ENCODE measurements around the gene ADAM22.
A peak's percentile ranks its signal among the peaks of the same experiment; 100 is the strongest.

ADAM22 gene

DNA sequence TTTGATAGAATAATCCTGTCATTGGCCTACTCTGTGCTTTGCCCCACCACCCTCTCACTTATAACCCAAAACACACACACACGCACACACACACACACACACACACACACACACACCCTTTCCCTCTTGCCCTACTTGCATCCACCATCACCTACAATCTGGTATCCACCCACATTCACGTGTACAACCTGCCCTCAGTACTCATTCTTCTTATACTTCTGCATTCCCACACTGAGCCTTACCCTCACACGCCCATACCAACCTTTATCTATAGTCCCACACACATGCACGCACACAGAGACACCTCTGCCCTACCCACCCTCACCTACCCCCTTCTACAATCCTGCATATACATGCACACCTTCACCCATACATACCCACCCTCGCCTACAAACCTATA is 296.6 kb downstream of the ADAM22 start:
- DNase-seq (ENCODE audit: low read depth), result no peak
- TF ChIP-seq, protein P1, sequence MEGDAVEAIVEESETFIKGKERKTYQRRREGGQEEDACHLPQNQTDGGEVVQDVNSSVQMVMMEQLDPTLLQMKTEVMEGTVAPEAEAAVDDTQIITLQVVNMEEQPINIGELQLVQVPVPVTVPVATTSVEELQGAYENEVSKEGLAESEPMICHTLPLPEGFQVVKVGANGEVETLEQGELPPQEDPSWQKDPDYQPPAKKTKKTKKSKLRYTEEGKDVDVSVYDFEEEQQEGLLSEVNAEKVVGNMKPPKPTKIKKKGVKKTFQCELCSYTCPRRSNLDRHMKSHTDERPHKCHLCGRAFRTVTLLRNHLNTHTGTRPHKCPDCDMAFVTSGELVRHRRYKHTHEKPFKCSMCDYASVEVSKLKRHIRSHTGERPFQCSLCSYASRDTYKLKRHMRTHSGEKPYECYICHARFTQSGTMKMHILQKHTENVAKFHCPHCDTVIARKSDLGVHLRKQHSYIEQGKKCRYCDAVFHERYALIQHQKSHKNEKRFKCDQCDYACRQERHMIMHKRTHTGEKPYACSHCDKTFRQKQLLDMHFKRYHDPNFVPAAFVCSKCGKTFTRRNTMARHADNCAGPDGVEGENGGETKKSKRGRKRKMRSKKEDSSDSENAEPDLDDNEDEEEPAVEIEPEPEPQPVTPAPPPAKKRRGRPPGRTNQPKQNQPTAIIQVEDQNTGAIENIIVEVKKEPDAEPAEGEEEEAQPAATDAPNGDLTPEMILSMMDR (IDR thresholded peaks at IDR 0.05; ENCODE audit: control insufficient read depth, insufficient read depth, low read depth, low read length, missing control alignments), result no peak
- no peak overlapping the region for H3K4me3 ChIP-seq (ENCODE audit: control insufficient read depth, low read depth, low read length)

DNA sequence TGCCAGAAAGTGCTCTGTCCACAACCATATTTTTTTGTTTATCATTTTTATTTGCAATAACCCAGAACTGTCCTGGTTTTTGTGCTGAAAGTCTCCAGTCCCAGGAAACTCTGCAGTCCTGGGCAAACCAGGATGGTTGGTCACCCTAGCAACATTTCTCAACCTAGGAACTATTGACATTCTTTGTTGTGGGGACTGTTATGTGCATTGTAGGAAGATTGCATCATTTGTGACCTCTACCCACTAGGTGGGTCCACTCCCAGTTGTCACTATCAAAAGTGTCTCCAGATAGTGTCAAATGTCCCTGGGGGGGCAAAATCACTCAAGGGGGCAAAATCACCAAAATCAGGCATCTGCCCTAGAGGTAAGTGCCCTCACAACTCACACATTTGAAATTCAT is 299.8 kb downstream of the ADAM22 start:
- TF ChIP-seq, protein P1 (IDR thresholded peaks at IDR 0.05; ENCODE audit: control insufficient read depth, insufficient read depth, low read depth, low read length, missing control alignments), result no peak
- DNase-seq (ENCODE audit: low read depth), result no peak

DNA sequence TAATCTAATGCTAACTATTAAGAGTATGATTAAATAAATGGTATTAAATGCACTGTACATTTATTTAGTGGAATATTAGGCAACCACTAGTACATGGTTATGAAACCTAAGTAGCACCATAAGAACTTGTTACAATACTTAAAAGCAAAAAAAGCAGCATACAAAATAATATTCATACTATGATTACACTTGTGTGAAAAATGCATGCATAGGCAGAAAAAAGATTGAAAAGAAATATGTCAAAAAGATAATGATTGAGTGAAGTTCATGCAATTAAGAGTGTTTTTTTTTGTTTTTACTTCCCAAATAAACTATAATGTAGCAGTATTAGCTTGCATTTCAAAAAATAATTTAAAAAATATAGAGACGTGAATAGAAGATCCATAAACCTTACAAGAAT is 305.8 kb downstream of the ADAM22 start:
- H3K4me3 ChIP-seq (ENCODE audit: control insufficient read depth, low read depth, low read length), result no peak overlapping the region
- TF ChIP-seq, protein P1 (IDR thresholded peaks at IDR 0.05; ENCODE audit: control insufficient read depth, insufficient read depth, low read depth, low read length, missing control alignments), result no peak
- no peak for DNase-seq (ENCODE audit: low read depth)

More for the DNA sequence above, 299.8 kb downstream of the ADAM22 start:
- no peak overlapping the region for H3K4me3 ChIP-seq (ENCODE audit: control insufficient read depth, low read depth, low read length)

DNA sequence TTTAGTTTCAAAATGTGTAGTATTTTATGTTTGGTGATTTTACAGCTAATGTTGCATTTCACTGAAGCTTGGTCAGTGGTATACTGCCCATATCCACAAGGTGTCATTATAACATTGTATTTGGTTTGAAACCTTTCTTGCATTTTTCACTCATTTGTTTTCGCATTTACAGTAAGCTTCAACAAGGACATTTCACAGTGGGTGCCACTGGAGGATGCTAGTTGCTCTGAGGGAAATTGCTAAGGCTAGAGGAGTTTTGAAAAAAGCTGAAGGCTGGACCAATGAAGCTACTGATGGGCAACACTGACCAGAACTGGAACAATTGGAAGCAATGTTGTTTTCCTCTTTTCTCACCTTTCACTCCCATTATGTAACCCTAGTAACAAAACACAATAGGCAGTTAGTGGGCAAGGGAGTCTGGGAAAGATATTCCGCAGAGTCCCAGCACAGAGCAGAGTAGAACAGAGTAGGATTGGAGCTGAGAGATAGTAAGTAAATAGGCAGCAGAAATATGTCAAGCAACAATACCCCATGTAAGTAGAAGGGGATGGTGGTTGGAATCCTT is 309.4 kb downstream of the ADAM22 start:
- TF ChIP-seq, protein P1 (IDR thresholded peaks at IDR 0.05; ENCODE audit: control insufficient read depth, insufficient read depth, low read depth, low read length, missing control alignments), result peak; percentile 53
- no peak for DNase-seq (ENCODE audit: low read depth)
- no peak overlapping the region for H3K4me3 ChIP-seq (ENCODE audit: control insufficient read depth, low read depth, low read length)

DNA sequence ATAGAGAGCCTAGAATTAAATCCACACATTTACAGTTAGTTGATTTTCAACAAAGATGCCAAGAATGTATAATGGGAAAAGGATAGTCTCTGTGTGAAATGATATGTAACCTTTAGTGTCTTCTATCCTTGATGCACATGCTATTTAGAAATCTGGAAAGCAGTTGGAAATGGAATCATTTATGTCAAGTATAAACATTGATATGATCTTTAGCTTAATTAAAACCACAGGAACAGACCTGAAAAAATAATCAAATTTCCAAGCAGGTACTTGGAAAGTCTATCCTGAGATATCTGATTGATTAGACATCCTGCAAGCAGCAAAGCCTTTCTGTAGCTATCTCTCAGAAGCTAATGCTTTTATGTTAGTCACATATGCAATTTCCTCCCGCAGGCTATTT is 310.2 kb downstream of the ADAM22 start:
- no peak for DNase-seq (ENCODE audit: low read depth)
- no peak overlapping the region for H3K4me3 ChIP-seq (ENCODE audit: control insufficient read depth, low read depth, low read length)
- TF ChIP-seq, protein P1 (IDR thresholded peaks at IDR 0.05; ENCODE audit: control insufficient read depth, insufficient read depth, low read depth, low read length, missing control alignments), result no peak
